T-helper 1 cell treated with Interleukin-12 subunit alpha and Interleukin-12 subunit beta and Interleukin-4 antibody, amounts not matched to agents 30 μg/mL and 1 μg/mL, for 36 hours (primary cell): ENCODE results near the gene APOE.
A peak's percentile ranks its signal among the peaks of the same experiment; 100 is the strongest.
"Not testable (repeated sequence)": the region's sequence is repeated elsewhere in the genome, so short reads cannot be mapped to it uniquely, and the experiment has no call there.

ENCODE experiments used
- H3K27ac Mint-ChIP-seq: one replicate; pipeline ENCODE4 v1.8.0; 2021; ENCODE audit warnings: mild to moderate bottlenecking, mixed read lengths
- H3K27me3 Mint-ChIP-seq: one replicate; pipeline ENCODE4 v1.8.0; 2021; ENCODE audit warnings: low read depth, mixed read lengths
- H3K36me3 Mint-ChIP-seq: one replicate; pipeline ENCODE4 v1.8.0; 2021; ENCODE audit warnings: low read depth, mixed read lengths
- H3K4me1 Mint-ChIP-seq: one replicate; pipeline ENCODE4 v1.8.0; 2021; ENCODE audit warnings: low read depth, mixed read lengths
- H3K4me3 Mint-ChIP-seq: one replicate; pipeline ENCODE4 v1.8.0; 2021; ENCODE audit warnings: mild to moderate bottlenecking, moderate library complexity, mixed read lengths
- H3K9me3 Mint-ChIP-seq: one replicate; pipeline ENCODE4 v1.8.0; 2021; ENCODE audit warnings: mixed read lengths

The APOE gene

DNA sequence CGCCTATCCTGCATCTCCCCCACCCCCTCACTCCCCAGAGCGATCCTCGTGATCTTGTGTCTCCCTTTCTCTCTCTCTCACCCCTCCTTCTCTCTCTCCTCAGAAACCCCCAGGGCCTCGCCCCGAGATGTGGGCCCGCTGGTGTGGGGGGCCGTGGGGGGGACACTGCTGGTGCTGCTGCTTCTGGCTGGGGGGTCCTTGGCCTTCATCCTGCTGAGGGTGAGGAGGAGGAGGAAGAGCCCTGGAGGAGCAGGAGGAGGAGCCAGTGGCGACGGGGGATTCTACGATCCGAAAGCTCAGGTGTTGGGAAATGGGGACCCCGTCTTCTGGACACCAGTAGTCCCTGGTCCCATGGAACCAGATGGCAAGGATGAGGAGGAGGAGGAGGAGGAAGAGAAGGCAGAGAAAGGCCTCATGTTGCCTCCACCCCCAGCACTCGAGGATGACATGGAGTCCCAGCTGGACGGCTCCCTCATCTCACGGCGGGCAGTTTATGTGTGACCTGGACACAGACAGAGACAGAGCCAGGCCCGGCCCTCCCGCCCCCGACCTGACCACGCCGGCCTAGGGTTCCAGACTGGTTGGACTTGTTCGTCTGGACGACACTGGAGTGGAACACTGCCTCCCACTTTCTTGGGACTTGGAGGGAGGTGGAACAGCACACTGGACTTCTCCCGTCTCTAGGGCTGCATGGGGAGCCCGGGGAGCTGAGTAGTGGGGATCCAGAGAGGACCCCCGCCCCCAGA is 27.3 kb upstream of the APOE start:
- no peaks in the 10 kb centered on the region for H3K27me3 Mint-ChIP-seq
- no peak overlapping the region for H3K27ac Mint-ChIP-seq
- H3K4me3 Mint-ChIP-seq: no peak overlapping the region

DNA sequence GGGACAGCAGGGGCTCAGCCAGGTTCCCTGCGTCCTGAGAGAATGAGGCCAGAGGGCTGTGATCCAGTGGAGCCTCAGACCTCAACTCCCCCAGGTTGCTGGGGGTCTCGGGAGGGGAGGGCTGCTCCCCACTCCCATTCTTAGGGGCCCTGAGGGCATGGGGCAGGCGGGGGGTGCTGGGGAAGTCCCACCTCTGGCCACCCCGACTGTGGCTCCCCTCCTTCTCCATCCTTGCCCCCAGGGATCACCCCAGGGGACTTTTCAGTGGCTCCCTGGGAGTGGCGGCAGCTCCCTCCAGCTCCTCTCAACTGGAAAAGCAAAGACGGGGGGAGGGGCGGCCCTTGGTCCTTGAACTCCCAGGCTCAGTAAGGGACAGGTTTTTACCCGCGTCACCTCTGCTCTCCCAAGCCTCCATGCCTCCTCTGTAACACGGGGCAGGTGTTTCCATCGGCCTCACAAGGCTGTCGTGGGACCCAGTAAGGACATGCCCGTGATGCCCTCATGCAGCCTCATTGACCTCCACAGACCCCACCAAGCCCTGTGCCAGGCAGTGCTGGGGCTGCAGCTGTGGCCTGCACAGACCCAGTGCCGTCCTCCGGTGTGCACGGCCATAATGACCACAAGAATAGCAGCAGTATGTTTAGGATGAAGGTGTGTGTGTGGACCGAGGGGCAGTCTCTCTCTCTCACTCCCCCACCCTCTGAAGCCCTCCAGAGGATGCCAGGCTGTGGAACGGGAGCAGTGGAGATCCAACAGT is 26.1 kb upstream of the APOE start:
- H3K4me3 Mint-ChIP-seq: no peak overlapping the region
- H3K27me3 Mint-ChIP-seq: no peaks in the 10 kb centered on the region
- H3K27ac Mint-ChIP-seq: no peak overlapping the region
- no peaks in the 10 kb centered on the region for H3K9me3 Mint-ChIP-seq
- H3K4me1 Mint-ChIP-seq: no peaks in the 10 kb centered on the region
- H3K36me3 Mint-ChIP-seq: no peaks in the 10 kb centered on the region

More for the DNA sequence above, 27.3 kb upstream of the APOE start:
- no peaks in the 10 kb centered on the region for H3K36me3 Mint-ChIP-seq
- H3K4me1 Mint-ChIP-seq: no peaks in the 10 kb centered on the region
- H3K9me3 Mint-ChIP-seq: no peaks in the 10 kb centered on the region

DNA sequence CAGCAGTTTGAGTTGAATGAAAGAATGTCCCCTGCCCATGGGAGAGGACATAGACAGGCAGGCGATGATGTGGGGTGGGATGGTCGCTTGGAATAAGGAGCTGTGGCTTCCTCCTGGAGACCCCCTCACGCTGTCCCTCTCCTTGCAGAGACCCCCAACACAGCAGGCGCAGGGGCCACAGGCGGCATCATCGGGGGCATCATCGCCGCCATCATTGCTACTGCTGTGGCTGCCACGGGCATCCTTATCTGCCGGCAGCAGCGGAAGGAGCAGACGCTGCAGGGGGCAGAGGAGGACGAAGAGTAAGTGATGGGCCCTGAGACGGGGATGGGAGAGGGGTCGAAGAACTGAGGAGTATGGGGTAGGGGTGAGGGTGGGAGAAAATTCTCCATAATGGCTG is 23.5 kb upstream of the APOE start:
- Mint-ChIP-seq H3K36me3 (no peaks in the 10 kb centered on the region), H3K27ac (no peak overlapping the region), H3K9me3 (no peaks in the 10 kb centered on the region), H3K27me3 (no peaks in the 10 kb centered on the region), H3K4me1 (no peaks in the 10 kb centered on the region), H3K4me3 (no peak overlapping the region)

DNA sequence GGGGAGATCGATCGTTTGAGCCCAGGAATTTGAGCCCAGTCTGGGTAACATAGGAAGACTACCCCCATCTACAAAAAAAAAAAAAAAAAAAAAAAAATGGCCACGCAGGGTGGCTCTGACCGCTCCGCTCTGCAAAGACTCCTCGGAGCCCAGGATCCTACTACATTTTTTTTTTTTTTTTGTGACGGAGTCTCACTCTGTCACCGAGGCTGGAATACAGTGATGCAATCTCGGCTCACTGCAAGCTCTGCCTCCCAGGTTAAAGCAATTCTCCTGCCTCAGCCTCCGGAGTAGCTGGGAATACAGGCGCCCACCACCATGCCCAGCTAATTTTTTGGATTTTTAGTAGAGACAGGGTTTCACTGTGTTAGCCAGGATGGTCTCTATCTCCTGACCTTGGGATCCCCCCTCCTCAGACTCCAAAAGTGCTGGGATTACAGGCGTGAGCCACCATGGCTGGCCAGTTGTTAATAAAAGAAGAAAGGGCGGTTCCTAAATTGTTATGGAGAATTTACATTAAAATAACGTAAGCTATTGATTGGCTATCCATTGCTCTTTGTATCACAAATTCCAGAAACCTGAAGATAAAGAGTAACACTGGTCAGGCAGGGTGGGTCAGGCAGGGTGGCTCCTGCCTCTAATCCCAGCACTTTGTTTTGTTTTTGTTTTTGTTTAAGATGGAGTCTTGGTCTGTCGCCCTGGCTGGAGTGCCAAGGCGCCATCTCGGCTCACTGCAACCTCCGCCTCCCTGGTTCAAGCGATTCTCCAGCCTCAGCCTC is 22.8 kb upstream of the APOE start:
- not testable (repeated sequence) for H3K4me1 Mint-ChIP-seq, H3K27ac Mint-ChIP-seq, H3K4me3 Mint-ChIP-seq, H3K36me3 Mint-ChIP-seq, H3K27me3 Mint-ChIP-seq, H3K9me3 Mint-ChIP-seq

DNA sequence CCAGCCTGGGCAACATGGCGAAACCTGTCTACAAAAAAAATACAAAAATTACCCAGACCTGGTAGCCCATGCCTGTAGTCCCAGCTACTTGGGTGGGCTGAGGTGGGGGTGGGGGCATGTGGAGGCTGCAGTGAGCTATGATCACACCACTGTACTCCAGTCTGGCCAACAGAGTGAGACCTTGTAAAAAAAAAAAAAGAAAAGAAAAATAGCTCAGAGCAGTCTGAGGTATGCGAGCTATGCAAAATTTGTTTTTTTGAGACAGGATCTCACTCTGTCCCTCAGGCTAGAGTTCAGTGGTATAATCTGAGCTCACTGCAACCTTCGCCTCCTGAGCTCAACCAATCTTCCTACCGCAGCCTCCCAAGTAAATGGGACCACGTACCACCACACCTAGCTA is 21.7 kb upstream of the APOE start:
- H3K27ac Mint-ChIP-seq: no peak overlapping the region
- peaks cover under 1% of the 10 kb centered on the region for H3K9me3 Mint-ChIP-seq
- no peaks in the 10 kb centered on the region for H3K36me3 Mint-ChIP-seq
- H3K4me1 Mint-ChIP-seq: peaks cover under 1% of the 10 kb centered on the region
- no peak overlapping the region for H3K4me3 Mint-ChIP-seq
- no peaks in the 10 kb centered on the region for H3K27me3 Mint-ChIP-seq

DNA sequence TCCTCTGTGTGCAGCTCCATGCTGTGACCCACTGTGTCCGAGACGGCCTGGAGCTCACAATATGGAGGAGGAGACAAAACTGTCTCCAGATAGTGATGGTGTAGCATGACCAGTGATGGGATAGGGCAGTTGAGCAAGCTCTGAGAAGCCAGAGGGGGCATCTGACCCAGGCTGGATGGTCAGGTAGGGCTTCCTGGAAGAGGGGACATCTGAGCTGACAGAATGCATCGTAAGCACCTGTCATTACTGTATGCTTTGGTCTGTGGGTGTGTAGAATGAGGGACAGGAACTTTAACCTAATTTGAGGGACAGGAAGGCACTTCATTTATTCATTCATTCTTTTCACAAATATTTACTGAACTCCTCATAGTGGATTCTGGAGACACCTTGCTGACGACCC is 21.0 kb upstream of the APOE start:
- Mint-ChIP-seq H3K9me3 (peaks cover 3% of the 10 kb centered on the region), H3K4me3 (no peak overlapping the region), H3K27ac (no peak overlapping the region), H3K36me3 (peaks cover 2% of the 10 kb centered on the region), H3K27me3 (no peaks in the 10 kb centered on the region), H3K4me1 (peaks cover 3% of the 10 kb centered on the region)

DNA sequence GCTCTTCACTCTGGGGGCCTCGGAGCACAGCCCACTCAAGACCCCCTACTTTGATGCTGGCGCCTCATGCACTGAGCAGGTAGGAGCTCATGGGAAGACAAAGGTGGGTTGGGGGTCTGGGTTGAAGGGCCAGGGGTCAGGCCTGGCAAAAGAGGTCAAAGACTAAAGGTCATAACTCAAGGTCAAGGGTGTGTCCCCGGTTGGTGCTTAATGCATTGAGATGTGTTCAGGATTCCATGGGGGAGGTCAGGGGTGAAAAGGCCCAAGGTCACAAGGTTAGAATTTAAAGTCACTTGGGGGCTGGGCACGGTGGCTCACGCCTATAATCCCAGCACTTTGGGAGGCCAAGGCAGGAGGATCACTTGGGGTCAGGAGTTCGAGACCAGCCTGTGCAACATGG is 19.5 kb upstream of the APOE start:
- H3K27ac Mint-ChIP-seq: no peak overlapping the region
- H3K27me3 Mint-ChIP-seq: no peaks in the 10 kb centered on the region
- H3K9me3 Mint-ChIP-seq: peaks cover 3% of the 10 kb centered on the region
- peaks cover 3% of the 10 kb centered on the region for H3K36me3 Mint-ChIP-seq
- peaks cover 7% of the 10 kb centered on the region for H3K4me1 Mint-ChIP-seq
- no peak overlapping the region for H3K4me3 Mint-ChIP-seq

DNA sequence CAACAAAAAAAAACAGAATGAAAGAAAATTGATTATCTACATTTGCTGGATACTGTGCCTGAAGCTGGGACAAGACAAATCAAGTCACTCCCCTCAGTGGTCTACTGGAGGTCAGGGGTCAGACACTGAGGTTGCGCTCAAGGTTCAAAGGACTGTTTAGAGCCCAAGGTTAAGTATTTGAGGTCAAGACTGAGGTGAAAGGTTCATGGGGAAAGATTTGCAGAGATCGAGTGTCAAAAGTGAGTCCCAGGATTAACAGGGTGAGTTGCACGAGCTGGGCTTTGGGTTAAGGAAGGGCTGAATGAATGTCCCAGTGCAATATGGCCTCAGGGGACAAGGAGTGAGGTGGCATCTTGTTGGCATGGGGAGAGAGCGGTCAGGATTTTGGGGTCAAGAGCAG is 17.9 kb upstream of the APOE start:
- Mint-ChIP-seq H3K36me3 (peaks cover 6% of the 10 kb centered on the region), H3K27ac (no peak overlapping the region), H3K27me3 (no peaks in the 10 kb centered on the region), H3K4me3 (no peak overlapping the region), H3K9me3 (peaks cover 3% of the 10 kb centered on the region), H3K4me1 (peaks cover 17% of the 10 kb centered on the region)

DNA sequence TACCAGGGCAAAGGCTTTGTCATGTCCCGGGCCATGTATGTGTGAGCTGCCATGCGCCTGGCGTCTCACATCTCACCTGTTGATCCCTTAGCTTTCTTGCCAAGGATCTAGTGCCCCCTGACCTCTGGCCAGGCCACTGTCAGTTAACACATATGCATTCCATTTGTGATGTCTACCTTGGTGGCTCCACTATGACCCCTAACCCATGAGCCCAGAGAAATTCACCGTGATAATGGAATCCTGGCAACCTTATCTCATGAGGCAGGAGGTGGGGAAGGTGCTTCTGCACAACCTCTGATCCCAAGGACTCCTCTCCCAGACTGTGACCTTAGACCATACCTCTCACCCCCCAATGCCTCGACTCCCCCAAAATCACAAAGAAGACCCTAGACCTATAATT is 17.3 kb upstream of the APOE start:
- peak overlapping the region; percentile 3 for H3K27ac Mint-ChIP-seq
- H3K36me3 Mint-ChIP-seq: peaks cover 11% of the 10 kb centered on the region
- H3K27me3 Mint-ChIP-seq, H3K9me3 Mint-ChIP-seq, H3K4me3 Mint-ChIP-seq: not testable (repeated sequence)
- H3K4me1 Mint-ChIP-seq: peaks cover 21% of the 10 kb centered on the region

DNA sequence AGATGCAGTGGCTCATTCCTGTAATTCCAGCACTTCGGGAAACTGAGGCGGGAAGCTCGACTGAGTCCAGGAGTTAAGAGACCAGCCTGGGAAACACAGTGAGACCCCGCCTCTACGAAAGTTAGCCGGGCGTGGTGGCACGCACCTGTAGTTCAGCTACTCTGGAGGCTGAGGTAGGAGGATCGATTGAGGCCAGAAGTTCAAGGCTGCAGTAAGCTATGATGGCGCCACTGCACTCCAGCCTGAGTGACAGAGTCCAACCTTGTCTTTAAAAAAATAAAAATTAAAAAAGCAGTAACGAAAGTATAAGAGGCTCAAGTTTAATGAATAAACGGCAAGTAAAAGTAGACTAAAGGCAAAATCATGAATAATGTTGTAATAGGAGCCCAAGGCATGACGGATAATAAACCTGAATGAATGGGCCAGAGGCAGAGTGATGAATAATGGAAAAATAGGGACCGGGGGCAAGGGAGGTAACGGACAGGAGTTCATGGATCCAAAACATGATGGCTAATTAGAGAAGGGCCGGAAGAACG is 15.7 kb upstream of the APOE start:
- peaks cover 21% of the 10 kb centered on the region for H3K4me1 Mint-ChIP-seq
- H3K36me3 Mint-ChIP-seq: peaks cover 20% of the 10 kb centered on the region
- H3K27me3 Mint-ChIP-seq: no peaks in the 10 kb centered on the region
- peak overlapping the region; percentile 89 for H3K4me3 Mint-ChIP-seq
- peak overlapping the region; percentile 91 for H3K27ac Mint-ChIP-seq
- H3K9me3 Mint-ChIP-seq: peaks cover 3% of the 10 kb centered on the region

DNA sequence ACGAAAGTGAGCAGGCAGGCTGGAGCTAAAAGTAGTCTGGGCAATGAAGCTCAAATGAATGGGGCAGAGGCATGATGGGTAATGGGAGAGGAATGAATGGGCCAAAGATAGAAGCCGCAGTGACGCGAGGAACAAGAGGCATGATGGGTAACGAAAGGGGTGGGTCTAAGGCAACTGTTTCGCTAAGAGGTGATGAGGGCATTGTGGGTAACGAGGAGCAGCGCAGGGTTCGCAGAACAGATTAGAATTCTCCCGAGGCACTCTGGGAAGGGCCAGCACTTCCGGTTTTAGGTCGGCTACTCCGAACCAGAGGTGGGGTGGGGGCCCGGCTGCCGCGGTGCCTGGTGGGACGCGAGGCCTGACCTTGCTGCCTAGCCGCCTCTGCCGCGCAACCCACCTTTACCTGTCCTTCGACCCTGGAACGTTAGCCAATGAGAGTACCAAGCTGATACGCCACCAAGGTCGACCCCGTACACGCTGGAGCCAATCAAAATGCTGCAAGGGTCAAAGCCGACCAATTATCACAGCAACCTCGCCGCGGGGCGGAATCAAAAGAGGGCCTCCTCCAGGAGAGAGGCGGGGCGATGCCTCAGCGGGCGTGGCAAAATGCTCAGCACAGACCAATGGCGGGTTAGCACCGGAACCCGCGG is 15.1 kb upstream of the APOE start:
- Mint-ChIP-seq H3K27ac (peak overlapping the region; percentile 91), H3K4me1 (peaks cover 21% of the 10 kb centered on the region), H3K4me3 (peak overlapping the region; percentile 89), H3K36me3 (peaks cover 23% of the 10 kb centered on the region), H3K27me3 (no peaks in the 10 kb centered on the region), H3K9me3 (peaks cover 3% of the 10 kb centered on the region)

DNA sequence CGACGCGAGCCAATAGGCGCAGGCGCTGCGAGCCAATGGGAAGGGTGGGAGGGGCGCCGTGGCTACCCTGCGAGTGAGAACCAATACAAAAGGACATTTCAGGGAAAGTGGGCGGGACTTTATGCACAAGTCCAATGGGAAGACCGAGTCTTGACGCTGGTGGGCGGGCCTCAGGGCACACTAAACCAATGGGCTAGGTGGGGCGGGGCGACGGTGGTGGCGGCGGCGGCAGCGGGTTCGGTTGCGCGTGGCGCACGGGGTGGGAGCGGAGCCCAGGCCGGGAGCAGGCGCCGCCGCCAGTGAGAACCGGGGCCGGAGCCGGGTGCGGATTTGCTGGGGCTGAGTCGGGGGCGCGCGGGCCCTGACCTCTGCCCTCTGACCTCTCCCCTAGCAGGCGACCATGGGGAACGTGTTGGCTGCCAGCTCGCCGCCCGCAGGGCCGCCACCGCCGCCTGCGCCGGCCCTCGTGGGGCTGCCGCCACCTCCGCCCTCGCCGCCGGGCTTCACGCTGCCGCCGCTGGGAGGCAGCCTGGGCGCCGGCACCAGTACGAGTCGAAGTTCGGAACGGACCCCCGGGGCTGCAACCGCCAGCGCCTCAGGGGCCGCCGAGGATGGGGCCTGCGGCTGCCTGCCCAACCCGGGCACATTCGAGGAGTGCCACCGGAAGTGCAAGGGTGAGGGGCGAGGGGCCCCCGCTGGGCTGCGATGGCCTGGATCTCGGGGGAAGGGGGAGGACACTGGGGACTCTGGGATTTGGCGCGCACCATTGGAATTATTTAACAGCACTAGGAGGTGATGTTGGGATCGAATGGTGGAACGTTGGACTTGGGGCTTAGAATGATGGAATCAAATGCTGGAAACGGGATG is 14.3 kb upstream of the APOE start, which contains the start of gene TOMM40:
TSS of gene TOMM40 (plus strand) at position 239 of the 867 bp plus-strand sequence. CDS start at position 401, 162 bp downstream.
- H3K9me3 Mint-ChIP-seq: peaks cover 3% of the 10 kb centered on the region
- H3K27ac Mint-ChIP-seq: peak within 1 kb of the TSS; percentile 91
- H3K4me1 Mint-ChIP-seq: peaks cover 21% of the 10 kb centered on the region
- peaks cover 29% of the 10 kb centered on the region for H3K36me3 Mint-ChIP-seq
- no peaks in the 10 kb centered on the region for H3K27me3 Mint-ChIP-seq
- H3K4me3 Mint-ChIP-seq: peak within 1 kb of the TSS; percentile 93

DNA sequence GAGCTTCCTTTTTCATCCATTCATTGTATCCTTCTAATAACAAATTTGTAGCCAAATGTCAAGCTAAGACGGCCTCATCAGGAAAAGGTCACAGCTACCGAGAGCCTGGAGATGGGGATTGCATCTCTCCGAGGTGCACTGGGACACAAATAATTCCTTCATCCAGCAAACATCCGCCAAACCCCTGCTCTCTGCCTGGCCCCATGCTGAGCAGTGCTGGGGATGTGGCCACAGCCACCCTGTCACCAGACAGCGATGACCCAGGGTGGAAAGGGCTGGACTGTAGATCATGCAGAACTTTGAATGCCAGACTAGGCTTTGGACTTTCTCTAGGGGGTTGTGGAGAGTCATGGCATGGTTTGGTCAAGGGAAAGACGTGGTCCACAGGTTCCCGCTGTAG is 12.7 kb upstream of the APOE start:
- Mint-ChIP-seq H3K27me3 (no peaks in the 10 kb centered on the region), H3K9me3 (peaks cover 3% of the 10 kb centered on the region), H3K36me3 (peaks cover 36% of the 10 kb centered on the region), H3K4me3 (peak overlapping the region; percentile 93), H3K4me1 (peaks cover 21% of the 10 kb centered on the region), H3K27ac (peak overlapping the region; percentile 33)
